ENCODE measurements around the gene SART3.

SART3 gene

DNA sequence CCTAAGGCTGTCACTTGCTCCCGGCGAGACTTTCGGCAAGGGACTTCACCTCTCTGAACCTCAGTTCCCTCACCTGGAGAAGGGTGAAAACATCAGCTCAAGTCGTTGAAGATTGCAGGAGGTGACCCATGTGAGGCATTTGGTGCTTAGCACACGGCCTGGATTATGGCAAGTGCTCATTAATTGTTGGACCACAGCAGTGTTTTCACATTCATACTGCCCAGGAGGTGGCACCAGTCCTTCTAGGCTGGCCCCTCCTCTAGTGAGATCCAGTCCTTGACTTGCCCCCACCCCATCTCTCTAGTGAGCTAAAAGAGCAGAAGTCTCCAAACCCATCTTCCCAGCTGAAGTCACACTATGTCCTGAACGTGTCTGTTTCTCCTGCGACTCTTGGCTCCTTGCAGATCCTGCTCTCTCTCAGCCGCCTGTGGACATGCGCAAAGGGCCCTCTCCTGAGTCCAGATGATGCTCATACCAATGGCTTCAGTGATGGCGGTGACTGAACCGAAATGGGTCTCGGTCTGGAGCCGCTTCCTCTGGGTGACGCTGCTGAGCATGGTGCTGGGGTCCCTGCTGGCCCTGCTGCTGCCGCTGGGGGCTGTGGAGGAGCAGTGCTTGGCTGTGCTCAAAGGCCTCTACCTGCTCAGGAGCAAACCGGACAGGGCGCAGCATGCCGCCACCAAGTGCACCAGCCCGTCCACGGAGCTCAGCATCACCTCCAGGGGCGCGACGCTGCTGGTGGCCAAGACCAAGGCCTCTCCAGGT is 44.3 kb downstream of the SART3 start:
- H3K4me3 ChIP-seq (ENCODE audit: low read length in 2 of 2): peak overlapping the region in 1 of 2 donors; percentile 88

DNA sequence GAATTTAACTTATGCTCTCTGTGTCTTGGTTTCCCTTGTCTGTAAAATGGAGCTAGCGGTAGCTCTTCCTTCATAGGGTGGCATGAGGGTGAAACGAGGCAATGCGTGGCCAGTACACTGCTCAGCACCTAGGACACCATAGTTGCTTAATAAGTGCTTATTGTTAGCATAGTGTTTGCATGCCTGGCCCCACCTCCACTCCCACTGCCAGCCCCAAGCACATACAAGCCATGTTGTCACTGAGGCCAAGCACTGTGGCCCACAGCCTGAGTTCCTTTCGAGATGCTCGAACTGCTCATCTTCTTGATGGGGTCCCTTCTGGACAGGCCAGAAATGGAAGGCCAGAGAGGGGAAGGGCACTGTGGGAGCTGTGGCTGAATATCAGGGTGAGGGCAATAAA is 45.1 kb downstream of the SART3 start:
- peaks cover 19 to 27% of the 10 kb centered on the region in 2 donors for H3K36me3 ChIP-seq (ENCODE audit: control insufficient read depth in 2 of 2, insufficient read depth in 2 of 2, low read length in 2 of 2)
- H3K9me3 ChIP-seq (ENCODE audit: control insufficient read depth in 2 of 2, low read length in 2 of 2): no peaks in the 10 kb centered on the region
- peak overlapping the region; percentile 84 to 91 for H3K9ac ChIP-seq (ENCODE audit: low read length in 2 of 2)
- no peaks in the 10 kb centered on the region for H3K27me3 ChIP-seq (ENCODE audit: control insufficient read depth in 1 of 2, insufficient read depth in 2 of 2, low read length in 2 of 2)
- H3K4me1 ChIP-seq (ENCODE audit: control insufficient read depth, insufficient read depth, low read length): peaks cover 13% of the 10 kb centered on the region
- H3K4me3 ChIP-seq (ENCODE audit: low read length in 2 of 2): peak overlapping the region; percentile 76 to 88
- H3K27ac ChIP-seq (ENCODE audit: low read length): no peak overlapping the region

More for the DNA sequence above, 44.3 kb downstream of the SART3 start:
- H3K36me3 ChIP-seq (ENCODE audit: control insufficient read depth in 2 of 2, insufficient read depth in 2 of 2, low read length in 2 of 2): peaks cover 27 to 33% of the 10 kb centered on the region in 2 donors
- H3K9me3 ChIP-seq (ENCODE audit: control insufficient read depth in 2 of 2, low read length in 2 of 2): no peaks in the 10 kb centered on the region
- no peak overlapping the region for H3K27ac ChIP-seq (ENCODE audit: low read length)
- no peaks in the 10 kb centered on the region for H3K27me3 ChIP-seq (ENCODE audit: control insufficient read depth in 1 of 2, insufficient read depth in 2 of 2, low read length in 2 of 2)
- H3K4me1 ChIP-seq (ENCODE audit: control insufficient read depth, insufficient read depth, low read length): peaks cover 13% of the 10 kb centered on the region
- peak overlapping the region; percentile 1 to 84 for H3K9ac ChIP-seq (ENCODE audit: low read length in 2 of 2)

DNA sequence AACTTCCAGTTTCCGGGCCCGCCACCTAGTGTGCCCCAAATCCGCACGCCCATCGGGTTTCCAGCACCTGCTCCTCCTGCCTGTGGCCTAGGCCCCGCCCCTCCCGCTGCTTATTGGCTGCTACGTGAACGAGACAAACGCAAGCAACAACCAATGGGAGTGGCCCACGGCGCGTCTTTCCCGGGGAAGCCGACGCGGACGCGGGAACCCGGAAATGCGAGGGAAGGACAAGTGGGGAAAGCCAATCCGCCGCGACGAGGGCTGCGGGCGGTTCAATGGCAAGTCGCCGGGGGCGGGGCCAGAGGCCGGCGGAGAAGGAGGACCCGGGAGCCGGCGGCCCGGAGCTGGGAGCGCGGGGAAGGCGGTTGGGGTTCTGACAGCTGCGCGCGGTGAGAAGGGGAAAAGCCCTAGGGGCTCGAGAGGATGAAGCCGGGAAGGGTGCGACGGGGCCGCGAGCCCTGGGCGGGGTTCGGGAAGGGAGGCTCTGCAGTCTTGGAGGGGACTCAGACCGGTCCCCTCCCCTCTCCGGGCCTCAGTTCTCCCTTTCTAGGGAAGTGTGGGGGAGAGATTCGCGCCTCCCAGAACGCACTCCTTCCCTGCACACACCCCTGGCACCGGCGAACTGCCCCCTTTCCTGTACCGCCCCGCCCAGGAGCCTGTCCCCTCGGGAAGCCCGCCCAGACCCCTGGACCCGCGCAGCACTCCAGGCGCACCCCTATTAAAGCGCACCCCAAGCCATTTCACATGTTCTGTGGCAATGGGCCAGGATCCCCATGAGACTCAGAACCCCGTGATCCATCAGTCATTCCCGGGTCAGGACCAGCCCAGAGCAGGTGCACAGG is 45.8 kb downstream of the SART3 start, which contains the start of gene FICD:
TSS of gene FICD (plus strand) at position 305 of the 842 bp plus-strand sequence. CDS start 1,696 bp downstream, outside the sequence.
- Histone ChIP-seq H3K27me3 (ENCODE audit: control insufficient read depth in 1 of 2, insufficient read depth in 2 of 2, low read length in 2 of 2) (no peaks in the 10 kb centered on the region), H3K36me3 (ENCODE audit: control insufficient read depth in 2 of 2, insufficient read depth in 2 of 2, low read length in 2 of 2) (peaks cover 13 to 24% of the 10 kb centered on the region in 2 donors), H3K4me1 (ENCODE audit: control insufficient read depth, insufficient read depth, low read length) (peaks cover 13% of the 10 kb centered on the region), H3K9me3 (ENCODE audit: control insufficient read depth in 2 of 2, low read length in 2 of 2) (no peaks in the 10 kb centered on the region), H3K27ac (ENCODE audit: low read length) (peak within 1 kb of the TSS; percentile 31), H3K4me3 (ENCODE audit: low read length in 2 of 2) (peak within 1 kb of the TSS; percentile 76 to 88), H3K9ac (ENCODE audit: low read length in 2 of 2) (peak within 1 kb of the TSS; percentile 84 to 91)

DNA sequence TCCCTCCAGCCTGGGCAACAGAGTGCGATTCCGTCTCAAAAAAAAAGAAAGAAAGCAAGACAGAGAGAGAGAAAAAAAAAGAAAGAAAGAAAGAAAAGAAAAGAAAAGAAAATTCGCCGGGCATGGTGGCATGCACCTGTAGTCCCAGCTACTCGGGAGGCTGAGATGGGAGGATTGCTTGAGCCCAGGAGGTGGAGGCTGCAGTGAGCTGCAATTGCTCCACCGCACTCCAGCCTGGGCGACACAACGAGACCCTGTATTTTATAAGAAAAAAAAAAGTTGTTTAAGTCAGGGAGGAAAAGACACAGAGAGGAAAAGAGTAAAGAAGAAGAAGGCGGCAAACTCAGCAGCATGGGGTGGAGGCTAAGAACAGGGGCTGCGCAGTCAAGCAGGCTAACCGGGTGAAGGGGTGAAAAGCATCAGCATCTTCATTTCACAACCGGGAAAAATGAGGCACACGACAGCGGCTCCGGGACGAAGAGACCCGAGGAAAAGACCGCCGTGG is 46.5 kb downstream of the SART3 start:
- Histone ChIP-seq H3K9ac (ENCODE audit: low read length in 2 of 2) (no peak overlapping the region), H3K27ac (ENCODE audit: low read length) (no peak overlapping the region)

DNA sequence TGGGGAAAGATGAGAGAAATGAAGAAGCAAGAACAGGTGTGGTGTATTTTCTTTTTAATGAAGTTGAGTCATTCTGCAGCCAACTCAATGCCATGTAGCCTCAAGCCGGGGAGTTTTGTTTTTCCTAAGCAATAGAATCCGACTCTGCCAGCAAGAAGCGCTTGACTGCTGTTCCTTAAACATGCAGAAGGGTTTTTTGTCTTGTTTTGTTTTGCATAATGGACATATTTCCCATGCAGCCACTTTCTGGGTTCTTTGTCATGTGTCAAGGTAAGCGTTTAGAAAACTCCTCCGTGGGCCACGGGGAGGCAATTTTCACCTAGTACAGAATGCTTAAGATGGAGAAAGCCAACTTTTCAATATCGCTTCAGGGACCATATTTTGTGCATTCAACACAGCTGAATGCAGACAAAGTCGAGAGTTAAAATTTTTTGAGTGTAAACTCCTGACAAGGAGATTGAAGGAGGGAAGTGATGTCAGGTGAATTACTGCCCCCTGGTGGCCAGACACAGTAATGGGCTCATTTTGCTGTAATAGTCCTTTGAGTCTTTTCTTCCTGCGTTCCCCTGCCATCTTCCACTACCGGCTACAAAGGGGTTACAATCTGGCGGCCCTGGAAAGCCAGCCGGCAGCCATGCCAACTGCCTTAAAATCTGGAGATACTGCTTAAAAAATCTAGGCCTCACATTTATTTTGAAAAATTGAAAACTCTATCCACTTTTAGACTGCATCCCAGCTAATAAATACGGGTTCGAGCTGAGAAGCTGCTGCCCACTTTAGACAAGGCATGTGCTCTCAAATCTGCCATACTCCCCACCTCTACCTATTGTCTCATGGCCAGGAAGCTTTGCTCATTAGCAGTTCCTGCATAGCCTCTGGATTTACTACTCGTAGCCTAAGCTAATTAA is 49.1 kb downstream of the SART3 start:
- Histone ChIP-seq H3K27ac (ENCODE audit: low read length) (no peak overlapping the region), H3K27me3 (ENCODE audit: control insufficient read depth in 1 of 2, insufficient read depth in 2 of 2, low read length in 2 of 2) (no peaks in the 10 kb centered on the region), H3K4me1 (ENCODE audit: control insufficient read depth, insufficient read depth, low read length) (peaks cover 13% of the 10 kb centered on the region), H3K9me3 (ENCODE audit: control insufficient read depth in 2 of 2, low read length in 2 of 2) (no peaks in the 10 kb centered on the region), H3K36me3 (ENCODE audit: control insufficient read depth in 2 of 2, insufficient read depth in 2 of 2, low read length in 2 of 2) (no peaks in the 10 kb centered on the region), H3K4me3 (ENCODE audit: low read length in 2 of 2) (peak overlapping the region in 1 of 2 donors; percentile 44), H3K9ac (ENCODE audit: low read length in 2 of 2) (peak overlapping the region; percentile 17 to 21)

More for the DNA sequence above, 46.5 kb downstream of the SART3 start:
- no peaks in the 10 kb centered on the region for H3K27me3 ChIP-seq (ENCODE audit: control insufficient read depth in 1 of 2, insufficient read depth in 2 of 2, low read length in 2 of 2)
- H3K9me3 ChIP-seq (ENCODE audit: control insufficient read depth in 2 of 2, low read length in 2 of 2): no peaks in the 10 kb centered on the region
- peaks cover 11 to 21% of the 10 kb centered on the region in 2 donors for H3K36me3 ChIP-seq (ENCODE audit: control insufficient read depth in 2 of 2, insufficient read depth in 2 of 2, low read length in 2 of 2)
- H3K4me3 ChIP-seq (ENCODE audit: low read length in 2 of 2): peak overlapping the region; percentile 15 to 88
- peaks cover 13% of the 10 kb centered on the region for H3K4me1 ChIP-seq (ENCODE audit: control insufficient read depth, insufficient read depth, low read length)

DNA sequence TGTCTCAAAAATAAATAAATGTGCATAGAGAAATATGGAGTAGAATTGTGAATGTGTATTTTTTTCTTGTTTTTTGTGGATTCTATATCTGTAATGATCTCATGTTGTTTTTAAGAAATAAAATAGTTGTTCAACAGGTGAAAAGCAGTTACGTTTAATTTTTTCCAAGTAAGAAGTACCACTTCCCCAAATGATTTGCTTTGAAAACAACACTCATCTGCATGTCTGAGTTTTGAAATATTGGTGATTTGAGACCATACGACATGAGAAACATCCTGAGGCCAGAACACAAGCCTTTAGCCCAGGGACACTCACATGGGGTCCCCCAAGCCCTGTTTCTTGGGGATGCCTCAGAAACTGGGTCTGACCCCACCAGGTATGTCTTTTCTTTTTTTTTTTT is 50.1 kb downstream of the SART3 start:
- Histone ChIP-seq H3K4me1 (ENCODE audit: control insufficient read depth, insufficient read depth, low read length) (peaks cover 8% of the 10 kb centered on the region), H3K9me3 (ENCODE audit: control insufficient read depth in 2 of 2, low read length in 2 of 2) (no peaks in the 10 kb centered on the region), H3K4me3 (ENCODE audit: low read length in 2 of 2) (no peak overlapping the region), H3K27ac (ENCODE audit: low read length) (no peak overlapping the region), H3K27me3 (ENCODE audit: control insufficient read depth in 1 of 2, insufficient read depth in 2 of 2, low read length in 2 of 2) (no peaks in the 10 kb centered on the region), H3K36me3 (ENCODE audit: control insufficient read depth in 2 of 2, insufficient read depth in 2 of 2, low read length in 2 of 2) (no peaks in the 10 kb centered on the region), H3K9ac (ENCODE audit: low read length in 2 of 2) (no peak overlapping the region)

DNA sequence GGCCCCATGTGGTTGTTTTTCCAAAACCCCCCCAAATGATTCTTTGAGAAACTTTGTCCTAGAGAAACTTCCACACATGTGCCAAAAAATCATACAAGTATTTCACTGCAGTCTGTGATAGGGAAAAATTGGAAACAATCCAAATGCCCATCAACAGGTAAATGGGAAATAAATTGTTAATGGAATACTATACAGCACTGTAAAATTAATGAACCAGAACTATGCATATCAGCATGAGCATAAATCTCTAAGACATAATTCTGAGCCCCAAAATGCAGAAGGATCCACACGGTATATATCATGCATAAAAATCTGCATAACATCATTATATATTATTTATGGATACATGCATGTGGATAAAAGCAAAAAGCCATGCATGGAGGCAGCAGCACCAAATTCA is 51.2 kb downstream of the SART3 start:
- Histone ChIP-seq H3K9me3 (ENCODE audit: control insufficient read depth in 2 of 2, low read length in 2 of 2) (no peaks in the 10 kb centered on the region), H3K27ac (ENCODE audit: low read length) (no peak overlapping the region), H3K27me3 (ENCODE audit: control insufficient read depth in 1 of 2, insufficient read depth in 2 of 2, low read length in 2 of 2) (no peaks in the 10 kb centered on the region), H3K9ac (ENCODE audit: low read length in 2 of 2) (no peak overlapping the region), H3K36me3 (ENCODE audit: control insufficient read depth in 2 of 2, insufficient read depth in 2 of 2, low read length in 2 of 2) (no peaks in the 10 kb centered on the region), H3K4me1 (ENCODE audit: control insufficient read depth, insufficient read depth, low read length) (peaks cover 1% of the 10 kb centered on the region), H3K4me3 (ENCODE audit: low read length in 2 of 2) (no peak overlapping the region)

DNA sequence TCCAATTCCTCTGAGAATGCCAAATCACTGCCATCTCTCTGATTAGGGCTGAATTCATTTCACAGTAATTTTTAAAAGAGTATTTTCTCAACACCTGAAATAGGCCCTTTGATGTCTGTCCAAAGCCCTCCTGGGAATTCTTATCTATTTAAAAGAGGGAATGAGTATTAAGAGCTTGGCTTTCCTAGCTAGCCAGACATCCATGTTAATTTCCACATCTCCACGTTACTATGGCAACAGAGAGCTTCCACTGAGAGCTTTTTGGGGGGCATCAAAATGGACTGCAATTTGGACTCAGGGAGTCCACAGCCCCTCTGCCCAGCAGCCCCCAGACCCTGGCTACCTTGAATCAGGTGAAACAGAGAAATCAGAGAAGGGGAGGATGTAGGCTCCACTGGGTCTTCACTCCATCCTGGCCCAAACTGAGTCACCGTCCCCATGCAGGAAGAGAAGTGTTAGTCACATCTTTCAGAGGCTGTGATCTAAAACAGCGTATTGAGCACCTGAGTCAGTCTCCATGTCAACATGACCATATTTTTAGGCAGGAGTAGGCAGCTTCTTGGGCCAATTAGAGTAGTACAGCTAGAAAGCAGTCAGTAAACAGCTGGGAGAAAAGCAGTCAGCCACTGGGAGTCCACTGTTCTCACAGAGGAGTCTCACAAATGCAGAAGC is 52.9 kb downstream of the SART3 start:
- Histone ChIP-seq H3K9ac (ENCODE audit: low read length in 2 of 2) (no peak overlapping the region), H3K9me3 (ENCODE audit: control insufficient read depth in 2 of 2, low read length in 2 of 2) (peaks cover 1 to 3% of the 10 kb centered on the region in 2 donors), H3K27me3 (ENCODE audit: control insufficient read depth in 1 of 2, insufficient read depth in 2 of 2, low read length in 2 of 2) (no peaks in the 10 kb centered on the region), H3K36me3 (ENCODE audit: control insufficient read depth in 2 of 2, insufficient read depth in 2 of 2, low read length in 2 of 2) (no peaks in the 10 kb centered on the region), H3K4me1 (ENCODE audit: control insufficient read depth, insufficient read depth, low read length) (no peaks in the 10 kb centered on the region), H3K4me3 (ENCODE audit: low read length in 2 of 2) (no peak overlapping the region), H3K27ac (ENCODE audit: low read length) (no peak overlapping the region)

DNA sequence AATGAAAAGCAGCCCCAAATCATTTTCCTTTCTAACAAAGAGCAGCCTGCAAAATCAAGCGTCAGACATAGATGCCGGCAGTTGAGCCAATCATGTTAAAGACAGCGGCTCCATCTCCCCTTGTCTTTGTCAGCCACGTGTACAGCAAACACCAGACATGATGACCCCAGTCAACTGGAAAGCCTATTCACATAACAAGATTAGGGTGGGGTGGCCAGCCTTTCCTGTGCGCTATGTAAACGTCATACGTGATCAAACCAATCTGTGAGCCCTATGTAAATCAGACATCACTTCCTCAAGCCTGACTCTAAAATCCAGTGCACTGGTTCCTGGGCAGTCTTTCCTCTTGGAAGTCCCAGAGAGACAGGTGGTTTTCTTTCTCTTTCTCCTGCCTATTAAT is 55.8 kb downstream of the SART3 start:
- Histone ChIP-seq H3K4me3 (ENCODE audit: low read length in 2 of 2) (no peak overlapping the region), H3K27ac (ENCODE audit: low read length) (no peak overlapping the region), H3K9me3 (ENCODE audit: control insufficient read depth in 2 of 2, low read length in 2 of 2) (peaks cover 3 to 6% of the 10 kb centered on the region in 2 donors), H3K9ac (ENCODE audit: low read length in 2 of 2) (no peak overlapping the region), H3K4me1 (ENCODE audit: control insufficient read depth, insufficient read depth, low read length) (no peaks in the 10 kb centered on the region), H3K27me3 (ENCODE audit: control insufficient read depth in 1 of 2, insufficient read depth in 2 of 2, low read length in 2 of 2) (no peaks in the 10 kb centered on the region), H3K36me3 (ENCODE audit: control insufficient read depth in 2 of 2, insufficient read depth in 2 of 2, low read length in 2 of 2) (no peaks in the 10 kb centered on the region)

Data from stomach smooth muscle (tissue), 2 donors.